Astrocyte of the spinal cord (primary cell): ENCODE measurements around the gene THAP2.

ENCODE experiments used
- DNase-seq: peaks from one replicate; pipeline ENCODE4 v3.0.0; 2011; ENCODE audit warnings: low read depth, low spot score
- H3K4me3 ChIP-seq: 2 replicates; pipeline ENCODE4 v1.5.1; 2011; ENCODE audit warnings: low read depth, mild to moderate bottlenecking, low read length, moderate library complexity
- in situ Hi-C: cut with HindIII; loops from 2 replicates; pipeline ENCODE4 v1.10.0; 2017; ENCODE audit warnings: low sequenced_read_pairs
- TF ChIP-seq, protein P1 (sequence below): IDR thresholded peaks from 2 replicates; pipeline ENCODE4 v1.5.1; 2012; ENCODE audit warnings: low read depth, mild to moderate bottlenecking, low read length, inconsistent platforms

THAP2 gene

DNA sequence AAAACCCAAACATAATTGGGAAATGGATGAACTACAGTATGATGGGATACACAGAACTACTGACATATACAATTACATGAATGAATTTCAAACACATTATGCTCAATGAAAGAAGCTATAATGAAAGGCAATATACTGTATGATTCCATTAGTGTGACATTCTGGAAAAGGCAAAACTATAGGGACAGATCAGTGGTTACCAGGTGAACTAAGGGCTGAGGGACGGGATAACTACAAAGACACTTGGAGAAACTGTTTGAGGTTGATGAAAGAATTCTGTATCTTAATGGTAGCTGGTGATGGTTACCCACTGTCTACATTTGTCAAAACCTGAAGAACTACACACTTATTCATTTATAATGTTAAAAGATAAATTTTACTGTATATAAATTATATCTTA lies 8.2 kb upstream of the THAP2 start:
- H3K4me3 ChIP-seq, result no peak overlapping the region
- in situ Hi-C loops, result no loop called here
- DNase-seq, result no peak
- TF ChIP-seq, protein P1, sequence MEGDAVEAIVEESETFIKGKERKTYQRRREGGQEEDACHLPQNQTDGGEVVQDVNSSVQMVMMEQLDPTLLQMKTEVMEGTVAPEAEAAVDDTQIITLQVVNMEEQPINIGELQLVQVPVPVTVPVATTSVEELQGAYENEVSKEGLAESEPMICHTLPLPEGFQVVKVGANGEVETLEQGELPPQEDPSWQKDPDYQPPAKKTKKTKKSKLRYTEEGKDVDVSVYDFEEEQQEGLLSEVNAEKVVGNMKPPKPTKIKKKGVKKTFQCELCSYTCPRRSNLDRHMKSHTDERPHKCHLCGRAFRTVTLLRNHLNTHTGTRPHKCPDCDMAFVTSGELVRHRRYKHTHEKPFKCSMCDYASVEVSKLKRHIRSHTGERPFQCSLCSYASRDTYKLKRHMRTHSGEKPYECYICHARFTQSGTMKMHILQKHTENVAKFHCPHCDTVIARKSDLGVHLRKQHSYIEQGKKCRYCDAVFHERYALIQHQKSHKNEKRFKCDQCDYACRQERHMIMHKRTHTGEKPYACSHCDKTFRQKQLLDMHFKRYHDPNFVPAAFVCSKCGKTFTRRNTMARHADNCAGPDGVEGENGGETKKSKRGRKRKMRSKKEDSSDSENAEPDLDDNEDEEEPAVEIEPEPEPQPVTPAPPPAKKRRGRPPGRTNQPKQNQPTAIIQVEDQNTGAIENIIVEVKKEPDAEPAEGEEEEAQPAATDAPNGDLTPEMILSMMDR, result no peak

DNA sequence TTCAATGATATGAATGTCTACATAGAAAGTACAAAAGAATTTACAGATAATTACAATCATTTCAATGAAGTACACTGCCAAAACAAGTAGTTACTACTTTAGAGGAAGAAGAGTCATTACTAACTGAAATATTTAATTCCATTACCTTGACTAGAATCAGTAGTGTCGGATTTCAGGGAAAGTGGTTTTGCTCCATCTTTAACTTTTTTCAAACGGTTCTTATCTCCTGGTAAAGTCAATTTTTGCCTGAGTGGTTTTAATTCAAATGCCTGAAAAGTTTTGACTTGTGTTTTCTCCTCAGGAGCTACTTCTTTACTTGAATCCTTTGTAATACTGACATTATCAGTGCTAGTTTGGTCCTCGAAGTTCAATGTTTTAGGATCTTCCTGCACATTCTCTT lies 7.4 kb upstream of the THAP2 start:
- in situ Hi-C loops, result no loop called here

DNA sequence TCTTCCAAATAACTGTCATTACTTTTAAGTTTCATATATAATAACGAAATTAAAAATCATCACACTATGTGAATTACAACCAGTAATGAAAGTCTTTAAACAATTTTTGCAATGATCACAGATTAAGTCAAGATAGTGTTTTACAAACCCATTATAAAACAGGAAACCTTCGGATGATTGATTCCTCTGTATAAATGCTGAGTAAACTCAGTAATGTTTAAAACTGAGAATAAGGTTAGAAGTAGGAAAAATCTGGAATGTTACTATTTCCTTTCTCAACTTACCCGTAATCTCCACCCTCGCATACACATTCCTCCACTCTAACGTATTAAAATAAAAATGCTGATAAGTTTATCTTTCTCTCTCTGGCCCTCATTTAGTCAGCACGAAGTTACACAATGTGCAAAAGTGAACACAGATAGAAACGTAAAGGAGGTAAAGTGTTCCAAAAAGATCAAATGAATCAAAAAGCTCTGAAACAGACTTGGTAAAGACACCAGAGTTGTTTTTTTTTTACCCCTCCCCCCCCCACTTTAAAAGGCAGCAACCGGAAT lies 2.0 kb upstream of the THAP2 start:
- DNase-seq, result peak; percentile 30
- peak overlapping the region; percentile 68 for H3K4me3 ChIP-seq
- in situ Hi-C loops, result no loop called here
- TF ChIP-seq, protein P1, result no peak

More for the DNA sequence above, 7.4 kb upstream of the THAP2 start:
- H3K4me3 ChIP-seq, result no peak overlapping the region
- no peak for DNase-seq
- TF ChIP-seq, protein P1, result no peak

DNA sequence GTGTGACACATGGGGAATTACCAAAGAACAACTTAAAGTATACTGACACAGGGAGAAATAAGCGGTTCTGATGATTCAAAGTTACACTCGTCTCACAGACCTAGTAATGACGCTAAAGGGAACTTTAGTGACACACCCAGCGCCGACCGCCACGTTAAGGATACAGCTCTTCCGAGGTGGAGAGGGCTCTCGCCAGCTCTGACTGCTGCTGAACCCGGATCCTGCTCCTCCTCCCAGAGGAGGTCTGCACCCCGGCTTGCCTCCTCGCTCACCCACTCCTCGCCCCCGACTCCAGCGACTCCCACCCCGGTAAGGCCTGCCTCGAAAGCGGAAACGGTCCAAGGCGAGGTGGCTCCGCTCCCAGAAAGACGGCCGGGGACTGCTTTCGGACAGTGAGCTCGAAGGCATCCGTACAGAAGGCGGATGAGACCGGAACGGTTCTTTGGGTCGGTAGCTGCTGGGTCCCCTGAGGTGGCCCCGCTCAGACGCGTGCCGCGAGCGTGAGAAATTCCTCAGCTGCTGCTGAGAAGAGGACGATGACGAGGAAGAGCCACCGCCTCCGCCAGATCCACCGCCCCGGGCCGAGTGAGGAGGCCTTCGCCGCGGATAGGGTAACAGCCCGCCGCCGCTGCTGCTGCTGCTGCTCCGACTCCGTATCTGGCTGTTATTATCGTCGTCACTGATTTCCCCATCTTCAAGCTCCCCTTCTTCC lies 1.1 kb upstream of the THAP2 start:
- peak overlapping the region; percentile 68 for H3K4me3 ChIP-seq
- peak; percentile 57 for DNase-seq
- in situ Hi-C loops, result no loop called here
- TF ChIP-seq, protein P1, result no peak

DNA sequence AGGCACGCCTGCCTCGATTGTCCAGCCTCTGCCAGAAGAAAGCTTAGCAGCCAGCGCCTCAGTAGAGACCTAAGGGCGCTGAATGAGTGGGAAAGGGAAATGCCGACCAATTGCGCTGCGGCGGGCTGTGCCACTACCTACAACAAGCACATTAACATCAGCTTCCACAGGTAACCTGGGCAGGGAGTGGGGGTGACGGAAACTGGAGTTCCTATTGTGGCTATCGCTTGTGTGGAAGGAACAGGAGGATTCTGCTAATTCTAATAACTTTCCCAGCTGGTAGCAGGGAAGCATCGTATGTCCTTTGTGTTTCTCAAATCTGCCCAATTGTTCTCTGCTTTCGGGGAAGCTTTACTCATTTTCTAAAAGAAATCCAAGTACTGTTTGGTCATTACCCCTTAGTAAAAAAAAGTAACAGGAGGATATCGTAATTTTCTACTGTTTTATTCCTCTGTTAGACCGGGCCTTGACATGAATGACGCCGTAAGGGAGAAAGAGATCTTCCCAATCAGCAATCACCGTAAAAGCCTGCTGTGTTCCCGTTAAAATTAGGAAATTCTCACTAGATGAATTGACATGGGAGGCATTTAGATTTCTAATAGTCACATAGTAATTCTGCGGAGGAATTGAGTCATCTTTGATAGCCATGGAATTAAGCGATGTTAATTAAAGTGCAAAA lies 449 bp downstream of the THAP2 start:
- in situ Hi-C loops, result no loop called here
- TF ChIP-seq, protein P1, result no peak
- peak overlapping the region; percentile 68 for H3K4me3 ChIP-seq
- no peak for DNase-seq

DNA sequence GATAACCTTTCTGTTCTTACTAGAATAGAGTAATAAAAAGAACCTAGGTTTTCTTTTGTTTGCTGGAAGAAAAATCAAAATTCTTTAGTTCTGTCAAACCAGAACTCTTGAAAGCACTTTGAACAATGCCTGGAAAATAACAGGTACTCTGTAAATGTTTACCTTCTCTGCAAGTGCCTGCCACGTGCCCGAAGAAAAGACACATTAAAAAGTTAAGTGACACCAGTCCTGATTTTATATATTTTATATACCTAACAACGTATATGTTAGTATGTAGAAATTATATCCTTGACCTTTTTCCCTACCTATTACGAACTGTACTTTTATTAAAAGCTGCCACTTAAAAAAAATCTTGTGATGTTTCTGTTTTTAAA lies 976 bp downstream of the THAP2 start:
- DNase-seq, result no peak
- in situ Hi-C loops, result no loop called here
- TF ChIP-seq, protein P1, result no peak
- H3K4me3 ChIP-seq, result peak overlapping the region; percentile 68
